Right renal cortex interstitium (tissue), 3 donors: ENCODE results near the gene ST3GAL4. TPM values are rescaled to one million over a fixed set of nuclear protein-coding genes. Genes with fewer than 3 reads are reported as not detected.

Experiments used
- DNase-seq, 3 donors: peaks; one replicate each; pipeline ENCODE4 v3.0.0-alpha.2; 2013; ENCODE audit warnings: low read depth in 3 of 3, low spot score in 2 of 3
- polyA plus RNA-seq, 3 donors: library from polyadenylated mRNA; unstranded; fragments of 120-200 nt; gene quantifications; one replicate each; pipeline ENCODE4 v1.2.1, GENCODE V29; 2013; ENCODE audit not compliant: insufficient read length in 3 of 3

The ST3GAL4 gene
- polyA plus RNA-seq, 3 donors = 17.2 to 19.2 (median 18.4) TPM

- no peak for DNase-seq
Measured at GRCh38 chr11:126420698-126421256, 65.3 kb downstream of the ST3GAL4 start.

GRCh38 chr11:126421271-126421671 lies 65.8 kb downstream of the ST3GAL4 start:
- no peak for DNase-seq

- no peak for DNase-seq
Measured at GRCh38 chr11:126422446-126422845, 67.0 kb downstream of the ST3GAL4 start.

- DNase-seq = no peak
Measured at GRCh38 chr11:126423154-126423553, 67.7 kb downstream of the ST3GAL4 start.

- DNase-seq = no peak
Measured at GRCh38 chr11:126423743-126424142, 68.3 kb downstream of the ST3GAL4 start.

- no peak for DNase-seq
Measured at GRCh38 chr11:126424471-126425039, 69.1 kb downstream of the ST3GAL4 start.

- no peak for DNase-seq
Measured at GRCh38 chr11:126426106-126426505, 70.6 kb downstream of the ST3GAL4 start.

GRCh38 chr11:126426820-126427749 lies 71.6 kb downstream of the ST3GAL4 start:
- DNase-seq = no peak

GRCh38 chr11:126430581-126431335 lies 75.3 kb downstream of the ST3GAL4 start:
- no peak for DNase-seq

GRCh38 chr11:126431401-126432064 lies 76.0 kb downstream of the ST3GAL4 start:
- DNase-seq = no peak

- DNase-seq = no peak
Measured at GRCh38 chr11:126432065-126432461, 76.6 kb downstream of the ST3GAL4 start.

- no peak for DNase-seq
Measured at GRCh38 chr11:126432525-126432924, 77.0 kb downstream of the ST3GAL4 start.

GRCh38 chr11:126433244-126433846 lies 77.9 kb downstream of the ST3GAL4 start:
- no peak for DNase-seq

GRCh38 chr11:126433989-126434949 lies 78.8 kb downstream of the ST3GAL4 start:
- no peak for DNase-seq

GRCh38 chr11:126434950-126435335 lies 79.5 kb downstream of the ST3GAL4 start:
- DNase-seq = no peak

GRCh38 chr11:126436209-126436755 lies 80.8 kb downstream of the ST3GAL4 start:
- no peak for DNase-seq

GRCh38 chr11:126437731-126438130 lies 82.2 kb downstream of the ST3GAL4 start:
- no peak for DNase-seq

- DNase-seq = no peak
Measured at GRCh38 chr11:126438272-126438671, 82.8 kb downstream of the ST3GAL4 start.

GRCh38 chr11:126438691-126439090 lies 83.2 kb downstream of the ST3GAL4 start:
- DNase-seq = no peak
